Middle frontal gyrus (tissue), 1 donor: ENCODE data around the gene PLEKHA8.
A peak's percentile ranks its signal among the peaks of the same experiment; 100 is the strongest.

Source experiments
- DNase-seq: peaks from one replicate; pipeline ENCODE4 v3.0.0-alpha.2; 2015; ENCODE audit warnings: low spot score; ENCODE audit errors: extremely low spot score

Gene PLEKHA8

GRCh38 chr7:30028216-30028748 is at the start of gene PLEKHA8:
PLEKHA8 (plus strand) TSS chr7:30028412; CDS start chr7:30028763, 351 bp downstream.
- DNase-seq: peak; percentile 78

GRCh38 chr7:29980151-29980550 is 48.1 kb upstream of the PLEKHA8 start:
- DNase-seq: no peak

- no peak for DNase-seq
Observed at GRCh38 chr7:29987083-29987482, 41.1 kb upstream of the PLEKHA8 start.

GRCh38 chr7:29987811-29988317 is 40.3 kb upstream of the PLEKHA8 start:
- no peak for DNase-seq

GRCh38 chr7:29988424-29989256 is 39.6 kb upstream of the PLEKHA8 start:
- DNase-seq: no peak

- DNase-seq: no peak
Observed at GRCh38 chr7:29989257-29989995, 38.8 kb upstream of the PLEKHA8 start, which contains the start of gene SCRN1. SCRN1 (minus strand) TSS chr7:29989801; CDS start chr7:29969067, 20,734 bp downstream.

- no peak for DNase-seq
Observed at GRCh38 chr7:29990931-29991330, 37.3 kb upstream of the PLEKHA8 start.

- no peak for DNase-seq
Observed at GRCh38 chr7:29991937-29992336, 36.3 kb upstream of the PLEKHA8 start.

- no peak for DNase-seq
Observed at GRCh38 chr7:29993140-29993539, 35.1 kb upstream of the PLEKHA8 start.

GRCh38 chr7:29995652-29996051 is 32.6 kb upstream of the PLEKHA8 start:
- no peak for DNase-seq

- DNase-seq: no peak
Observed at GRCh38 chr7:29996321-29996720, 31.9 kb upstream of the PLEKHA8 start.

- no peak for DNase-seq
Observed at GRCh38 chr7:29998489-29998888, 29.7 kb upstream of the PLEKHA8 start.

GRCh38 chr7:30001998-30002397 is 26.2 kb upstream of the PLEKHA8 start:
- no peak for DNase-seq

GRCh38 chr7:30003098-30003497 is 25.1 kb upstream of the PLEKHA8 start:
- DNase-seq: no peak

GRCh38 chr7:30005464-30005863 is 22.7 kb upstream of the PLEKHA8 start:
- no peak for DNase-seq

GRCh38 chr7:30010021-30010420 is 18.2 kb upstream of the PLEKHA8 start:
- no peak for DNase-seq

- no peak for DNase-seq
Observed at GRCh38 chr7:30012757-30013156, 15.5 kb upstream of the PLEKHA8 start.

- no peak for DNase-seq
Observed at GRCh38 chr7:30018451-30018850, 9.8 kb upstream of the PLEKHA8 start.

- DNase-seq: no peak
Observed at GRCh38 chr7:30019387-30019786, 8.8 kb upstream of the PLEKHA8 start.

- no peak for DNase-seq
Observed at GRCh38 chr7:30019960-30020359, 8.3 kb upstream of the PLEKHA8 start.

GRCh38 chr7:30020535-30020934 is 7.7 kb upstream of the PLEKHA8 start:
- no peak for DNase-seq

- no peak for DNase-seq
Observed at GRCh38 chr7:30022991-30023390, 5.2 kb upstream of the PLEKHA8 start.
